Measurements from ENCODE around the gene TCF21.
"Not testable (repeated sequence)": the region's sequence is repeated elsewhere in the genome, so short reads cannot be mapped to it uniquely, and the experiment has no call there.

Gene TCF21

DNA sequence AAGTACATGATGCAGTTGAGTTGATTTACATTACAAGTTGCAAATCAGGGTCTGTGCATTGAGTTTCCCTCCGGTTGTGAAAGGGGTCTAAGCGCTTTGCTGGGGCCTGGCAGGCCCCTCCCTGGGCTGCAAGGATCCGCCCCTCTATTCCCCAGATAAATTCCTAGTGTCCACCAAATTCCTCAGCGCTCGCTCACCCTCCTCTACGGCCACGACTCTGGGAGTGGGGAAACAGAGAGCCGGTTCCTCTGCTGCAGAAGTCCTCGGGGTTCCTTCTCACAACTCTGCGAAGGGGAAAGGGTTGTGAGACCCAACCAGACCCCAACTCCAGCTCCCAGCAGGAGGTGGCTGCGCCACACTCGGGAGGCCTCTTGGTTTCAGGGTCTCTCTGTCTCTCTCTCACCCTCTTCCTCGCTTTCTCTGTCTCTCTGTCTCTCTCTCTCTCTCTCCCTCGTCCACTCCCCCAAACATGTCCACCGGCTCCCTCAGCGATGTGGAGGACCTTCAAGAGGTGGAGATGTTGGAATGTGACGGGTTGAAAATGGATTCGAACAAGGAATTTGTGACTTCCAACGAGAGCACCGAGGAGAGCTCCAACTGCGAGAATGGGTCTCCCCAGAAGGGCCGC is at the start of gene TCF21:
TSS of gene TCF21 (plus strand) at position 185 of the 628 bp plus-strand sequence. CDS start at position 470, 285 bp downstream.
- no peak for DNase-seq (ENCODE audit: low read depth in 2 of 2)

DNA sequence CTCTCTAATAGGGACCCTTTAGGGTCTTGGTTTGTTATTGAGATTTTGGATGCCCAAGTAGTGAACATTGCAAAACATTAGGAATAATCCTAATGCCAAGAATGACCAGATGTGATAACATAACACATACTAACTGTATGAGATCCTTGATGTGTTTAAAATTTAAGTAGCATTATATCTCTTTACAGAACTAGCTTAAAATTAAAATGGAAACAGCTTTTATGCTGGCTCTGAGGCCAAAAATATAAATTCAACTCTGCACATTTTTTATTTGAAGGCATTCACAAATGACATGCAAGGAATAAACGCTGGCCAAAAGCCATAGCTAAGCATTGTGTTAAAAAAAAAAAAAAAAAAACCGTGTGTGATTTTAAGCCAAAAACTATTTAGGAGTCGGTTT is 47.7 kb upstream of the TCF21 start:
- DNase-seq (ENCODE audit: low read depth in 2 of 2) = no peak

DNA sequence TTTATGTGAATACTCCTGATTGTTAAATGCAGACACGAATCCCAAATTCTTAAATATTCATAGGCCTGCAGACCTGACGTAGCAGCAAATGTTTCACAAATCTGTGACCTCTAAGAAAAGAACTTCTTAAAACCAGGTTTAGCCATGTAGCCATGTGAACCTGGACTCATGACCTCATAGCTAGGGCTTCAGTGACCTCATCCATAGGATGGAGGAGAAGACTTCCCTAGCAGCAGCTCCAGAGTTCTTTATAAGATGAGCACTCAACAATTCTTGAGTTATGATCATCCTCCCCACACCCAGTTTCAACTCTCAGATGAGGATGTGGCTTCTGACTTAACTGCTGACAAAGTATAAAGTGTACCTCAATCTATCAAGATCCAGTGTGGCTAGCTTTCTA is 45.8 kb upstream of the TCF21 start:
- DNase-seq (ENCODE audit: low read depth in 2 of 2) = no peak

DNA sequence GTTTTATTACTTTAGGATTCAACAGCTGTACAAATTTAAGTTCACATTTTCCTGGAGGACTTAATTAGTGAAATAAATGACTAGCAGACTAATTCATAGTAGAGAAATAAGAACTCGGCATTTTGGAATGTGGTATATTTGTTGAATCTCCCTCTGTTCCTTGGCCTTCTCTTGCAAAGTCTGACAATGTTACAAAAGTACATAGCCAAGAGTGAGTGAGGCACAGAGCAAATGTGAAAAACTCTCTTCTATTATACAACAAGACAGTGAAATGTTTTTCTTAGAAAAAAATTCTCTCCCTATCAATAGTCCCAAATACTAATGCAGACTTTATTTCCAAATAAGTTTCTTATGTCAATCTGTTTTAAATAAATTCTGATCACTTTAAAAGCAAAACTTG is 44.2 kb upstream of the TCF21 start:
- DNase-seq (ENCODE audit: low read depth in 2 of 2) = no peak

DNA sequence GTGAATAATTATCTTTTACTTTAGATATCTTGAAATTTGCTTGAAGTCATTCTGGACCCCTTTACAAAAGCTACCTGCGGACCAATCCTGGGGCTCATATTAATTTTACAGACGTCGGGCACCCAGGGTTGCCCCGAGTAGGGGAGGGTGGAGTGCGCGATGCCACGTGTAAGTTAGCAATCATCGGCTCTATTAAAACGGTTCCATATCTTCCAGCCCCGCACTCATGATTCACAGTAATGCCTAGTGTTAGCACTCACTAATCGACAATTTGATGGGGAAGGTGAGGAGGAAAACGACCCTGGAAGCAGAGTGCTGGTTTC is 34.9 kb upstream of the TCF21 start:
- no peak for DNase-seq (ENCODE audit: low read depth in 2 of 2)

DNA sequence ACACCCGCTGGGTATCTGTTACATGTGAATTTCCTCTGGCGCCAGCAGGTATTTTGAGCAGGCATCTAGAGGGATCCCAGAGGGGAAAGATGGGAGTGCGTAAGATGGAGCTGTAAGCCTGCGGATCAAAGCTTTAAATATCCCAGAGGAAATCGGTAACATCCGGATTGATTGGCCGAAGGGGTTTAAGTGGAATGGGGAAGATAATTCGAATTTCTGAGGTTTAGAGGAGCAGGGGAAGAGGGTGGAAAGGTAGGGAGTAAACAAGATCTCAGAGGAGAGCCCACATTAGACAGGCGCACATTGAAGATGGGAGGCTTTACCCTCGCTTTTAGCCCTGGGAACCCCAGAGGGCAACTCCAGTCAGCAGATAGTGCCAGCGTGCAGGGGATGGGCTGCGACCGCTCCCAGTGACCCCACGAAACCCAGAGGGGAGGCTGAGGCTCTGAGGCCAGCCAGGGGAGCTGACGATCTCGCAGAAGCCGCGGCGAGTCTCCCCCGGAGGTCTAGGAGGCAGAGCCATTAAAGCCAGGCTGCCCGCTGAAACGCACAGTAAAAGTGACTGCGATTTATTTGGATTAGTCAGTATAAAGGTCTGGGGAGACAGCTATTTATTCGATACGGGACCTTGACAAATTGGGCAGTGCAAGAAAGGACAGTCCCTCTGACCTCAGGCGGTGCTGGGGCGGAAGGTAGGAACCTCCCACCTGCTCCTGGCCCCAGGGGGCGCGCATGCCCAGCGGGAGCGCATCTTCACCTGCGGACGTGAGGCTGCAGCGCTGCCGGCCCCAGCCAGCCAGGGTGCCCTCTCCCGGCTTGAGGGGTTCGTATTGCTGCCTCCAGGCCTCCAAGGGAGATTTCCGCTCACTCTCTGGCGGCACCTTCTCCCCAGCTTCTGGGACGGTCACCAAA is 34.3 kb upstream of the TCF21 start:
- no peak for DNase-seq (ENCODE audit: low read depth in 2 of 2)

DNA sequence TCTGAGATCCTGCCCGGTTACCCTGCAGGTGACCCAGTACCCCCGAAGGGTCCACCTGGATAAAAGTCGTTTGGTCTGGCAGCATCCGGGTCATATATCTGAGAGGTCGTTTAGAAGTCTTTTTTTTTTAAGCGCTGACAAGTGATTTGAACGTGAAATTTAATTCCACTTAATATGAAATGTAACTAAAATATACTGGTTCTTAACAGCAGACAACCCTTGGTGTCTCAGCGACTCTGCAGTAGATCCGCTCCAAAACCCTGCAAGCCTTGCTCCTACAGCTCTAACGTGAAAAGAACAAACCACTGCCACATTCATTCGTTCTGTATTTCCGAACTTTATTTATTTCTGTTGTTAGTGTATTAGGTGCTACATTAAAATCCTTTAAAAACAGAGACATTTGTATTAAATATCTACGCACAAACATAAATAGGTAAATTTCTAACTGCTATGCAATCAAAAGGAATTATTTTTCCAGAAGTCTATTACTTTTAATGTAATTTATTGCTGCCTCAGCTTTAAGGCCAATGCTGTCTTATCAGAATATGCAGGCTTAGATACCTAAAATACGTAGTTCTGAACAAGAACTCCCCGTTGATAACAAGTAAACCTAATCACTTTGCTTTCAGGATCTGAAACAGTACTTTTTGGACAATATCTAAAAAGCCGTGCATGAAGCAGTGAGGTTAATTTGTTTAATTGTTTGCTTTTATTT is 33.5 kb upstream of the TCF21 start:
- no peak for DNase-seq (ENCODE audit: low read depth in 2 of 2)

DNA sequence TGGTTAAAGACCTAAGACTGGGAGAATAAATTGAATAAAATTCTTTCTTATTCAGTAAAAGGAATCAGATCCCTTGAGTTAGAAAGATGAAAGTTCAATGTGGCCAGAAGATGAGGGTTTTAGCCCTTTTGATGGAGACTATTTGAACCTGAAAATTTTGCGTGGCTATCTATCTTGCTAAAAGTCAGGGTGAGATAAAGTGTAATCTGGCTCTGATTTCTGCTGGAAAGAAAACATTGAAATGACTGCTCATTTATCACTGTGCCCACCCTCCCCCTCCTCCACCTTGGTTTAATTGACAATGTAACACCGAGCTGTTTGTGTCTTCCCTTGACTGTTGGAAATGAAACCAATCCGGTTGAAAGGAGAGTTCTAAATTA is 32.9 kb upstream of the TCF21 start:
- no peak for DNase-seq (ENCODE audit: low read depth in 2 of 2)

DNA sequence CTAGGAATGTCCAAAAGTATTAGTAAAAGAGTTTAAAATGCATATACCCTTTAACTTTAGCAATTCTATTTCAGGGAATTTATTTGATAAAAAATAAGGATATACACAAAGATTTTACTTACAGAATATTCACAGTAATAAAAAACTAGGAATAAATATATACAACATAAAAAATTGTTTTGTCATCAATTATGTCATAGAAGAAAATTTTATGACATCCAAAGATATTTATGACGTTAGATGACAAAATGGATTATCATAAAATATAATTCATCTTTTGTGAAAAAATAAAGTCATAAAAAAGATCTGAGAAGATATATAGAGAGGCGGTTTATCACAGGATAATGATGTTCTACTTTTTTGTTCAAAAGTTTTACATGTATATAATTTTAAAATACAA is 32.0 kb upstream of the TCF21 start:
- DNase-seq (ENCODE audit: low read depth in 2 of 2) = no peak

DNA sequence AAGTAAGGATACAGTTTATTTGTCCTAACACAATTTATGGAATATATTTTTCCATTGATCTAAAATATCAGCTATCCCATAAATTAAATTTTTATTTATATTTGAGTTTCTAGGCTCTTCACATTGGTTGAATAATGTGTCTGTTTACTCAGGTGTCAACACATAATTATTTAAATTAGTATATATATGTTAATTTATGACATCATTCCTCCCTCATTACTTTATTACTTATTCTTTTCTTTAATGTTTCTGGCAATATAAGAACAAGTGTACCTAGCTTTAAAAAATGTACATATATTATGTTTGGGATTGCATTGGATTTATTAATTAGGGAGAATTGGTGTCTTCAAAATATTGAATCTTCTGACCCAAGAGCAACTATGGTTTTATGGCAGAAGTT is 31.2 kb upstream of the TCF21 start:
- no peak for DNase-seq (ENCODE audit: low read depth in 2 of 2)

DNA sequence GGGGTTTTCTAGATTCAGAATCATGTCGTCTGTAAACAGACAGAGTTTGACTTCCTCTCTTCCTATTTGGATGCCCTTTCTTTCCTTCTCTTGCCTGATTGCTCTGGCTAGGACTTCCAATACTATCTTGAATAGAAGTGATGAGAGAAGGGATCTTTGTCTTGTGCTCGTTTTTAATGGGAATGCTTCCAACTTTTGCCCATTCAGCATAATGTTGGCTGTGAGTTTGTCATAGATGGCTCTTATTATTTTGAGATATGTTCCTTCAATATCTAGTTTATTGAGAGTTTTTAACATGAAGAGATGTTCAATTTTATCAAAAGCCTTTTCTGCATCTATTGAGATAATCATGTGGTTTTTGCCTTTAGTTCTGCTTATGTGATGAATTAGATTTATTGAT is 27.6 kb upstream of the TCF21 start:
- DNase-seq (ENCODE audit: low read depth in 2 of 2) = not testable (repeated sequence)

DNA sequence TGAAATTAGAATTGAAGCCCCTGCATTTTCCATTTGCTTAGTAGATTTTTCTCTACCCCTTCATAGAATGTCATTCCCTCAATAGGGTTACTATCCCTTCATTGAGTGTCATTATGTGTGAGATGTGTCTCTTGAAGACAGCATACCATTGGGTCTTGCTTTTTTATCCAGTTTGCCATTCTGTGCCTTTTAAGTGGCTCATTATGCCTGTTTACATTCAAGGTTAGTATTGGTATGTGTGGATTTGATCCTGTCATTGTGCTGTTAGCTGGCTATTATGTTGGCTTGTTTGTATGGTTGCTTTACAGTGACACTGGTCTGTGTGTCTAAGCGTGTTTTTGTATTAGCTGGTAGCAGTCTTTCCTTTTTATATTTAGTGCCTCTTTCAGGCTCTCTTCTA is 25.7 kb upstream of the TCF21 start:
- no peak for DNase-seq (ENCODE audit: low read depth in 2 of 2)

DNA sequence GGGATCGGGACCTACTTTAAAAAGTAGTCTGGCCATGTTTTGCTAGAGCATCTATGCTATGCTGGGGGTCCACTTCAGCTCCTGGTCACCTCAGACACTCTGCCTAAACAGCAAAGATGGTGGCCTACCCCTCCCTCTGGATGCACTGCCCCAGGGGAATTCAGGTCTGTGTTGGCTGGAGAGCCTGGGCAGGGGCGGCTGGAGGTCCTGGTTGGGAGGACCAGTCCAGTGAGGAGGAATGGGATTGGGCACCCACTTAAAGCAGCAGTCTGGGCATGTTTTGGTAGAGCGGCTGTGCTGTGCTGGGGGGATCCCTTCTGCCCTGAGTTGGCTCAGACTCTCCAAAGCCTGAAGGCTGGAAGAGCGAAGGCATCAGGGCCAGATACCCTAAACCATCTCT is 23.2 kb upstream of the TCF21 start:
- no peak for DNase-seq (ENCODE audit: low read depth in 2 of 2)

DNA sequence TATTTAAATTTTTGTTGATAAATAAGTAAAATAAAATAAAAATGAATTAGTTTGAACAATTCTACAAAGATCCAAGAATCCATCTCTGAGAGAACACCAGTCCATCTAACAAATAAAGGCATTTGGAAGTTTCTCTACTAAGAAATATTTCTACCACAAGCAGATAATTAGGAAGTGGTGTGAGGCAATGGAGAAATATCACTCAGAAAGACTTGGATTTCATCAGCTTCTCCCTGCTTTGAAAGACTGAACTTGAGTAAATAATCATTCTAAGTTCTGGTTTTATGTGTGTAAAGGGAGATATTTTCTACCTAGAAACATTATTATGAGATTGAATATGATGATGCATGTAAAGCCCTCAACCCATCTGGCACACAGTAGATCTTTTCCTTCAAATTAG is 17.8 kb upstream of the TCF21 start:
- DNase-seq (ENCODE audit: low read depth in 2 of 2) = no peak

DNA sequence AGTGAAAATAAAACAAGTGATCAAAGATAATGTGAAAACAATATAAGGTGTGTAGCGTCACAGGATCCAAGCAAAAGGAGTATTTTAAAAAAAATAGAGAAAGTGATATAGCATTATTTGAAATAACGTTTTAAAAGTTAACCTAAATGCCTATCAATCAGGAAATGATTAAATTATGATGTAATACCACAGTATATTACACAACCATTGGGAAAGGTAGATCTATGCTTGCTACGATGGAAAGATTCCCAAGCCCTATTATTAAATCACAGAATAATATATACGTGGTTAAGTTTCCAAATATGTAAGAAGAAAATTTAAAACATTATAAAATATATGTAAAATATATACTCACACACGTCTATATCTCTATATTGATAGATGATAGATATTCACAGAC is 15.4 kb upstream of the TCF21 start:
- no peak for DNase-seq (ENCODE audit: low read depth in 2 of 2)

DNA sequence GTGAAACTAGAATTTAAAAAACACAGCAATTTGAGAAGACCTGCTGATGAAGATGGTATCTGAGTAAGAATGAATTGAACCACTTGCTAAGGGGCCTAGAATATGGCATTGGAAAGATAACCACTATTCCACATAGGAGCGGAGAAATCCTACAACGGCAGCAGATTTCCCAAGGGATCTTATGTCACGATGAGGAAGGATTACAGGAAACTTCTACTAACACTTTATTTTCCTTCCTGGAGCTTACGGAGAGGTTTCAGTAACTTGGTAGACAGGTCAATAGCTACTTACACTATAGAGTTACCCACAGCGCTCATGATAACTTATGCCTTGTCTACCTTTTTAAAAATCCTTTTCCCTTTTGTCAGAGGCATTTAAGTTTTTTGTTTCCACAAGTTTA is 11.8 kb upstream of the TCF21 start:
- no peak for DNase-seq (ENCODE audit: low read depth in 2 of 2)

DNA sequence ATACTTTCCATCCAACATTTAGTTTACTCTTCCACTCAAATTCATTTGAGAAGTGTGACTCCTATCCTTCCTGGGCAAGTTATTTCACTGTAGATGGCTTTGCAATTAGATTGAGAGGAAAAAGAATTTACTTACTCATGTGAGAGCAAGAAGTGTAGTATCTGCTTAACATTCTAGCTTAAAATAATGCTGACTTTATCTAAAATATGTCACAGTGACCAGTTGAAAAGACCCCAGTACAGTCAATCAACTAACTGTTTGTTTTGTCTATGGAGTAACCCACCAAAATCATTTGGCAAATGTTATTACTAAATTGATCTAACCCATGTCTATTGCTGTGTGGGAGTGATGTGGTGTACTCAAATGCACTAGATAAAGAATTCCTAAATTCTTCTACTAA is 8.9 kb upstream of the TCF21 start:
- DNase-seq (ENCODE audit: low read depth in 2 of 2) = no peak

DNA sequence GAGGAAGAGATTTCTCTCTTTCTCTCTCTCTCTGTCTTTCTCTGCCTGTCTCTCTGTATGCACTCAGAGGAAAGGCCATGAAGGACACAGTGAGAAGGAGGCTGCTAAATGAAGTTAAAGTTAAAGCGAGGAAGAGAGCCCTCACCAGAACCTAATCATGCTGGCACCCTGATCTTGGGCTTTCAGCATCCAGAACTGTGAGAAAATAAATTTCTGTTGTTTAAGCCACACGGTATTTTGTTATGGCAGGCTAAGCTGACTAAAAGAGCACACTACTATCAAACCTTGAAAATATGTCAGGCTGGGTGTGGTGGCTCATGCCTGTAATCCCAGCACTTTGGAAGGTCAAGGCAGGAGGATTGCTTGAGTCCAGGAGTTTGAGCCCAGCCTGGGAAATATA is 8.0 kb upstream of the TCF21 start:
- DNase-seq (ENCODE audit: low read depth in 2 of 2) = no peak

DNA sequence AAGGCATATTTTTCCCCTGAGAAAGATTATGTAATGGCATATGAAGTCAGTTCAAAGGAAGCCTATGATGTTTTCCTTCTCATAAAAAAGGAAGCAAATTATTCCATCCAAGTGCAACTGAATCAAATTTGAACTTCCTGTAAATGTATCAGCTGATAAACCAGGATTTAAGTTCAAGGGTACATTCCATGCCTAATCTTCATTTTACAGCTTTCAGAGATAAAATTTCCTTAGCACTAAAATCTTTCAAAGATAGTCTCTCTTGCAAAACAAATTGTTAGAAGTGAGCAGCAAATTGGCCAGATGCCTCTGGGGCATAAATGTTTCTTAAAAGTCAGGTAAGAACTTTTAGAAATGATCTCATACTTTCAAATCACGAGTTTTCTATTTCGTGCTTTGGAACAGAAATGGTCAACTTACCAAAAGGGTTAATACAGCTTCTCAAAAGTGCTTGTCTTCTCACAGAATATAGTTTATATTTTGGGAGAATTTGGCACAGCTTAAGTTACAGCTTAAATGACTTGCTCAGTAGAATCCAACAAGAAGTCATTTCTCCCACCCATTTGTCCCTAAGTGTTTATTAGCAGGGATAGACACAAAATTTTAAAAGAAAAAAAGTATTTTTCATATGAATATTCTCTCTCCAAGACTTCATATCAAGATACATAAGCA is 2.7 kb upstream of the TCF21 start:
- no peak for DNase-seq (ENCODE audit: low read depth in 2 of 2)

DNA sequence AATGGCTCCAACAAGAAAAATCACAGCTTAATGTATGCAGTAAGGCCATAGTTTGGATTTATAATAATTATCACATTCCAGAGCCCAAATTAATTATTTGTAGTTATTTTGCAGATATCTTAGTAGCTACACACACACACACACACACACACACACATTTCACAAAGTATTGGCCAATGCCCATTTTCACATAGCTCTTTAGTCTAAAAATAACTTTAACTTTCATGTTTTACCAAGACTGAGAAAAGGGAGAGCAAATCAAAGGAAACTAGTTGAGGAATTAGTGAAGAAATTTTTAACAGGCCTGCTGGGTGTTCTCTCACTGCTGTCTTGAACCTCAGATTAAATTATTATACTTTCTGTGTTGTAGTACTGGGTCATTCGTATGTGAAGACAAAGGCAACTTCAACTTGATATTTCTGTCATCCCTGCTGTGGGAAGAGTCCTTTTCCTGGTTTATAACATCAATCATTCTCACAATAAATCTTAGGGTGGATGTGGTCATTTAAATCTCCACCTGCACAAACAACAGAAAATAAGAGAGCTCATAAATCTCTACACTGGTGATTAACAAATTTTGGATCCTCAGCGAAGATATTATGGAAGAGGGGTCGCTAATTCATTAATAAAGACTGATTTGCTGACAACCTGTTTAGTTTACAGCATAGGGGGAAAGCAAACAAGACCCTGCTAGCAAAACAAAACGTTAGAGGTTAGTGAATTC is 1.6 kb upstream of the TCF21 start:
- DNase-seq (ENCODE audit: low read depth in 2 of 2) = no peak

DNA sequence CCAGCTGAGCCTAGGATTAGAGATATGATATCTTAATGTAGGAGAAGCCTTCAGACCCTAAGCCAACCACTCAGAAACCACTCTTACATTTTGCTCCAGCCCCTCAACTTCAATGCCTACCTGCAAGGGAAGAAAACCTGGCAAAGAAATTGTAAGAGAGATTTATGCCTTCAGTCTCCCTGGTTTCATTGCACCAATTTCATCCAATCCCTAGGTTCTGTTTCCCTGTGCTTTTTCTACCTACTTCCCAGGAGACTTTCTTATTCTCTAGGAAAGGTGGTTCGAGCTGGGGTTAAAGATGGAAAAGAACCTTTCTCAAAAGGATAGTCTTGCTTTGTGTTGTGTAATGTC is 1.1 kb upstream of the TCF21 start:
- no peak for DNase-seq (ENCODE audit: low read depth in 2 of 2)
